NCI-H2227 treated with DMSO at 0.1 percent for 48 hours (cell line): ENCODE data around the gene WWC1.

Experiments used
- DNase-seq: peaks from one replicate; lab custom pipeline; 2025; lab: John Stamatoyannopoulos, UW

The WWC1 gene

GRCh38 chr5:168364151-168364661, 72.8 kb downstream of the WWC1 start:
- no peak for DNase-seq

GRCh38 chr5:168364750-168365550, 73.5 kb downstream of the WWC1 start:
- no peak for DNase-seq

GRCh38 chr5:168365581-168366081, 74.2 kb downstream of the WWC1 start:
- DNase-seq, result no peak

GRCh38 chr5:168366116-168366515, 74.7 kb downstream of the WWC1 start:
- no peak for DNase-seq

- no peak for DNase-seq
These were observed 77.4 kb downstream of the WWC1 start for GRCh38 chr5:168368854-168369253.

- DNase-seq, result no peak
These were observed 79.4 kb downstream of the WWC1 start for GRCh38 chr5:168370831-168371230.

- DNase-seq, result no peak
These were observed 81.0 kb downstream of the WWC1 start for GRCh38 chr5:168372356-168372946.

GRCh38 chr5:168374532-168374931, 83.1 kb downstream of the WWC1 start:
- no peak for DNase-seq

GRCh38 chr5:168375214-168375613, 83.8 kb downstream of the WWC1 start:
- DNase-seq, result no peak

GRCh38 chr5:168377525-168377924, 86.1 kb downstream of the WWC1 start:
- DNase-seq, result no peak

GRCh38 chr5:168378741-168379140, 87.3 kb downstream of the WWC1 start:
- no peak for DNase-seq

GRCh38 chr5:168382421-168382820, 91.0 kb downstream of the WWC1 start:
- no peak for DNase-seq

GRCh38 chr5:168390491-168390890, 99.0 kb downstream of the WWC1 start:
- no peak for DNase-seq

- DNase-seq, result no peak
These were observed 102.3 kb downstream of the WWC1 start for GRCh38 chr5:168393773-168394172.

- DNase-seq, result no peak
These were observed 109.2 kb downstream of the WWC1 start for GRCh38 chr5:168400429-168401220.

- DNase-seq, result no peak
These were observed 109.8 kb downstream of the WWC1 start for GRCh38 chr5:168401226-168401625.

GRCh38 chr5:168401880-168402279, 110.4 kb downstream of the WWC1 start:
- no peak for DNase-seq

GRCh38 chr5:168404365-168404764, 112.9 kb downstream of the WWC1 start:
- DNase-seq, result no peak

- no peak for DNase-seq
These were observed 115.8 kb downstream of the WWC1 start for GRCh38 chr5:168407211-168407610.

- DNase-seq, result no peak
These were observed 117.3 kb downstream of the WWC1 start for GRCh38 chr5:168408561-168409305.

- no peak for DNase-seq
These were observed 118.4 kb downstream of the WWC1 start for GRCh38 chr5:168409591-168410458.
